Smooth muscle cell (in vitro differentiated cells): ENCODE measurements around the gene ANXA8. TPM values are rescaled to one million over a fixed set of nuclear protein-coding genes. Genes with fewer than 3 reads are reported as not detected.

Experiments used
- DNase-seq: peaks from one replicate; lab custom pipeline; 2025; ENCODE audit not compliant: unreplicated experiment; lab: John Stamatoyannopoulos, UW
- H2AFZ ChIP-seq: fragments of 200-600 bp; sonication (generic); 2 replicates; pipeline ENCODE4 v1.6.0; 2016; ENCODE audit warnings: antibody characterized with exemption, low read depth, mild to moderate bottlenecking
- H3F3A ChIP-seq: fragments of 200-600 bp; sonication (generic); 2 replicates; pipeline ENCODE4 v1.6.0; 2017; ENCODE audit warnings: antibody characterized with exemption, low read depth
- H3K27ac ChIP-seq: fragments of 200-600 bp; sonication (generic); 2 replicates; pipeline ENCODE4 v1.5.1; 2016; ENCODE audit warnings: low read depth, mild to moderate bottlenecking
- H3K27me3 ChIP-seq: fragments of 200-600 bp; sonication (generic); 2 replicates; pipeline ENCODE4 v1.6.1; 2016; ENCODE audit warnings: low read depth, mild to moderate bottlenecking
- H3K36me3 ChIP-seq: fragments of 200-600 bp; sonication (generic); 2 replicates; pipeline ENCODE4 v1.5.1; 2016; ENCODE audit warnings: low read depth
- H3K4me1 ChIP-seq: fragments of 200-600 bp; sonication (generic); 2 replicates; pipeline ENCODE4 v1.5.1; 2016; ENCODE audit warnings: low read depth
- H3K4me2 ChIP-seq: fragments of 200-600 bp; sonication (generic); 2 replicates; pipeline ENCODE4 v1.6.0; 2016; ENCODE audit warnings: mild to moderate bottlenecking
- H3K4me3 ChIP-seq: fragments of 200-600 bp; sonication (generic); 2 replicates; pipeline ENCODE4 v1.5.1; 2016; ENCODE audit warnings: mild to moderate bottlenecking
- H3K79me2 ChIP-seq: fragments of 200-600 bp; sonication (generic); 2 replicates; pipeline ENCODE4 v1.6.0; 2016; ENCODE audit warnings: low read depth, mild to moderate bottlenecking
- H3K9ac ChIP-seq: fragments of 200-600 bp; sonication (generic); 2 replicates; pipeline ENCODE4 v1.6.0; 2016; ENCODE audit warnings: low read depth
- H3K9me3 ChIP-seq: fragments of 200-600 bp; sonication (generic); replicated peaks from 2 replicates; pipeline ENCODE4 v1.5.1; 2016; ENCODE audit warnings: low read depth
- H4K20me1 ChIP-seq: fragments of 200-600 bp; sonication (generic); 2 replicates; pipeline ENCODE4 v1.6.0; 2016; ENCODE audit warnings: low read depth
- WGBS: methylation state at CpG from one replicate; pipeline ENCODE4 v1.1.7; 2016; ENCODE audit warnings: low lambda C conversion rate; 5-methylcytosine and 5-hydroxymethylcytosine counted together
- polyA plus RNA-seq: library from polyadenylated mRNA; unstranded; fragments of >200 nt; fragmentation: Nextera tagmentation; extraction: Ambion mirVana; gene quantifications from 2 replicates; pipeline ENCODE4 v1.2.1, GENCODE V29; 2016
- total RNA-seq: library from RNA; depleted of rRNA; stranded (reverse); fragments of >200 nt; gene quantifications from 2 replicates; pipeline ENCODE4 v1.2.3, GENCODE V29; 2014
- TF ChIP-seq, protein P1 (sequence below): fragments of 200-600 bp; sonication (generic); IDR thresholded peaks from 2 replicates; pipeline ENCODE4 v1.5.1; 2017; ENCODE audit warnings: borderline replicate concordance, mild to moderate bottlenecking, antibody characterized with exemption; ENCODE audit not compliant: insufficient read depth, poor library complexity, severe bottlenecking

The ANXA8 gene
- total and polyA plus RNA-seq, 2 experiments from 2014 or later = 17.1 to 55.1 TPM

DNA sequence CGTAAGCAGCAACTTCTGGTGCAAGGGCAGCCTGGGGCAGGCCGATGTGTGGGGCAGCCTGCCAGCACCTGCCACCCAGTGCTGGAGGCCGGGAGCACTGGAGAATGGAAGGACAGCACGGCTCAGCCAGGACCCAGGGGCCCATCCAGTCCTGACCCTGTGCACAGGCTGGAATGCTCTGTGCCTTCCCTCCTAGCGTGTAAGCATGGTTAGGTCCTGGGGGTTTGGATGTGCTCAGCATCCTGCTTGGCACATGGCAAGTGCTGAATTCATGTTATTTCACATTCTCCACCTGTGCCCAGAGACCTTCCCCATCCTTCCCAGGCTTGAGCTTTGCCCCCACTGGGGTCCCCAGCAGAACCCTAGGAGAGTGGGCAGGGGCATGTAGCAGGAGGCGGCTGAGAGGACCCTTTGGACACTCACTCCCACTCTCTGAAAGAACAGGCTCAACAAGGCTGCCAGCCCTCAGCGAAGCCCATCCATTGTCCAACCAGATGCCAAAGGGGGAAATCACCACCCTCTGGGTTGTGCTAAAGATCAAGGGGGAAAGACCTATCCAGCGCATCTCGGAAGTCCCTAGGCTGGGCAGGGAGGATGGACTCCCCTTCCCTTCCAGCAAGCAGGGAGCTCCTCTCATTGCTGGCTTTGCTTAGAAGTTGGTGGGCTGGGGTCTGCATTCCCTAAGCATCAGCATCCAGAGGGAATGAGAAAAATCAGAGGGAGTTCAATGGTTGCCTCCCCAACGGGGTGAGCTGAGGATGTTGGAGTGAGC, 29.7 kb downstream of the ANXA8 start:
- TF ChIP-seq, protein P1, sequence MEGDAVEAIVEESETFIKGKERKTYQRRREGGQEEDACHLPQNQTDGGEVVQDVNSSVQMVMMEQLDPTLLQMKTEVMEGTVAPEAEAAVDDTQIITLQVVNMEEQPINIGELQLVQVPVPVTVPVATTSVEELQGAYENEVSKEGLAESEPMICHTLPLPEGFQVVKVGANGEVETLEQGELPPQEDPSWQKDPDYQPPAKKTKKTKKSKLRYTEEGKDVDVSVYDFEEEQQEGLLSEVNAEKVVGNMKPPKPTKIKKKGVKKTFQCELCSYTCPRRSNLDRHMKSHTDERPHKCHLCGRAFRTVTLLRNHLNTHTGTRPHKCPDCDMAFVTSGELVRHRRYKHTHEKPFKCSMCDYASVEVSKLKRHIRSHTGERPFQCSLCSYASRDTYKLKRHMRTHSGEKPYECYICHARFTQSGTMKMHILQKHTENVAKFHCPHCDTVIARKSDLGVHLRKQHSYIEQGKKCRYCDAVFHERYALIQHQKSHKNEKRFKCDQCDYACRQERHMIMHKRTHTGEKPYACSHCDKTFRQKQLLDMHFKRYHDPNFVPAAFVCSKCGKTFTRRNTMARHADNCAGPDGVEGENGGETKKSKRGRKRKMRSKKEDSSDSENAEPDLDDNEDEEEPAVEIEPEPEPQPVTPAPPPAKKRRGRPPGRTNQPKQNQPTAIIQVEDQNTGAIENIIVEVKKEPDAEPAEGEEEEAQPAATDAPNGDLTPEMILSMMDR = no peak
- DNase-seq = no peak
- Histone ChIP-seq H3K27me3 (no peaks in the 10 kb centered on the region), H3K4me1 (no peaks in the 10 kb centered on the region), H3K9me3 (no peaks in the 10 kb centered on the region), H3K27ac (no peak overlapping the region), H4K20me1 (no peaks in the 10 kb centered on the region), H2AFZ (no peak overlapping the region), H3K36me3 (no peaks in the 10 kb centered on the region), H3F3A (no peaks in the 10 kb centered on the region), H3K9ac (no peak overlapping the region), H3K79me2 (no peaks in the 10 kb centered on the region), H3K4me3 (no peak overlapping the region), H3K4me2 (no peak overlapping the region)
- 92% methylated on average over 10 of the region's 10 CpGs for WGBS

DNA sequence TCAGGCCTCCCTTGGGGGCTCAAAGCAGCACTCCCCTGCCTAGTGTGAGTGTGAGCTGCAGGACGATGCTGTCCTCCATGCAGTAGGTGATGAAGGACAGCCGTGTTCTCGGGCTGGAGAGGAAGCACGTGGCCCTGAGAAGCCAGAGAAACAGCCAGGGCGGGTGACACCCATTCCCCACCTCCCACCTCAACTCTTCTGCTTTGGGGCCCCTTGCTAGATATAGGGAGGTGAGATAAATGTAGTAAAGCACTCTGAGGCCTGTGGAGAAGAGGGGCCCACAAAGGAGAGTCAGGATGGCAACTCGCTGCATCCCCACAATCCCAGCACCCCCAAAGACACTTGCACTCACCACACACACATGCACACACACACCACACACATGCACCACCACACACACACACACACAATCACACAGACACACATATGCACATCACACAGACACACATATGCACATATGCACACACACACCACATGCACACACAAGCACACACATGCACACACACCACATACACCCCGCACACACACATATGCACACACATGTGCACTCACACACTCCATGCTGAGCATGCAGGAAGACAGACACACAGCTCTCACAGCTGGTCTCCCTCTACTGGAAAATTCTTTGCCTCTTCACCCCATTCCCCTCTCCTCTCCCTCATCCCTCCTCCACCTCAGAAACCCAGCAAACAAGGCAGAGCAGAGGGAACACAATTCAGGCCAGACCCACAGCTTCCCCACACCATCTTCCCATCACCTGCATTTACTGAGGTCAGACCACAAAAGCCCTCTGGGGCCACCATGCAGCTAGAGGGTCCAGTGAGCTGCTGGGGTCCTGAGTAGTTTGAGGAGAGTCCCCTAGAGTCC, 30.5 kb downstream of the ANXA8 start:
- Histone ChIP-seq H3K79me2 (no peaks in the 10 kb centered on the region), H3K36me3 (no peaks in the 10 kb centered on the region), H3K9ac (no peak overlapping the region), H4K20me1 (no peaks in the 10 kb centered on the region), H3K27ac (no peak overlapping the region), H3F3A (no peaks in the 10 kb centered on the region), H2AFZ (no peak overlapping the region), H3K4me1 (no peaks in the 10 kb centered on the region), H3K4me2 (no peak overlapping the region), H3K27me3 (no peaks in the 10 kb centered on the region), H3K9me3 (no peaks in the 10 kb centered on the region), H3K4me3 (no peak overlapping the region)
- WGBS = 95% methylated on average over 6 of the region's 7 CpGs
- no peak for DNase-seq
- TF ChIP-seq, protein P1 = no peak

DNA sequence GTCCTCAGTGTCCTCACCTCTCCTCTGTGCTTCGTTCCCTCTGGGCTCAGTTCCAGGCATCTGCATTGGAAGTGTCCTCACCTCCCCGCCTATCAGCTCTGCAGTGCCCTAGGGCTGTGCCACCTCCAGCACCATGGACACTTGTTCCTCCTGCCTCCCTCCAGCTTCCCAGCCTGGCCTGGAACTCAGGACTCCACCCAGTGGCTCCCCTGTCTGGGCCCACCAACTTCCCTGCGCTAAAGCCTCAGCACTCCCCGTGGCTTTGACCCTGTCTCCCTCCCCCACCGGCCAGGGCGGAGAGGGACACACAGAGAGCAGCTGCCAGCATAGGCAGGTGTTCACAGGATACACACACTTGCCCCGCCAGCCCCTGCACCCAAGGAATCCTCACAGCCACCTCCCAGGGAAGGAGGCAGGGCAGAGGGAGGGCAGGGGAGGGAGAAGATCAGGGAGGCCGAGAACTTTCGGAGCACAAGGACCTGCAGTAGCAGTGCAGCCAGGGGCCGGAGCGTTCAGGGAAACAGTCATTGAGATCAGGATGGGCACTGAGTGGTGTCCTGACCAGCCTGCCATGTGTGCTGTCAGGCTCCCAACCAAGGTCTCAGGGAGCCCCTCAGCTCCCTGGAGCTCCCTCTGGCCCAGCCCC, 31.3 kb downstream of the ANXA8 start:
- H3K4me1 ChIP-seq = no peaks in the 10 kb centered on the region
- DNase-seq = no peak
- H3K27me3 ChIP-seq = no peaks in the 10 kb centered on the region
- no peak overlapping the region for H3K27ac ChIP-seq
- no peaks in the 10 kb centered on the region for H3K9me3 ChIP-seq
- no peak overlapping the region for H3K4me3 ChIP-seq
- H3K79me2 ChIP-seq = no peaks in the 10 kb centered on the region
- no peaks in the 10 kb centered on the region for H4K20me1 ChIP-seq
- no peak overlapping the region for H2AFZ ChIP-seq
- WGBS = 76% methylated on average over 11 of the region's 11 CpGs
- no peak overlapping the region for H3K4me2 ChIP-seq
- H3K36me3 ChIP-seq = no peaks in the 10 kb centered on the region
- H3F3A ChIP-seq = no peaks in the 10 kb centered on the region
- no peak overlapping the region for H3K9ac ChIP-seq
- TF ChIP-seq, protein P1 = no peak
